Pancreas (tissue), 10 donors: Measurements from ENCODE around the gene PSRC1. TPM values are rescaled to one million over a fixed set of nuclear protein-coding genes. Genes with fewer than 3 reads are reported as not detected.

Experiments
- ATAC-seq, 4 donors: fragments of 200-7000 bp; cut with Tn5 transposase; one replicate each; pipeline versions ENCODE4 v1.8.0 to v1.9.1; 2020; ENCODE audit warnings: mild to moderate bottlenecking in 4 of 4, moderate library complexity in 4 of 4
- DNase-seq, 6 donors: peaks; one replicate each; pipeline ENCODE4 v3.0.0-alpha.2; 2020
- FAIRE-seq: peaks from 2 replicates; lab custom pipeline; 2012; peaks lifted over from hg19 to GRCh38; lab: Jason Lieb, UNC
- H3K27ac ChIP-seq, 4 donors: fragments of 200-600 bp; sonication (generic); 1 replicate in 3 of 4; 2 replicates in 1 of 4; pipeline versions ENCODE4 v1.5.0 to v1.8.0; 2020
- H3K27me3 ChIP-seq, 4 donors: fragments of 200-600 bp; one replicate each; pipeline ENCODE4 v1.8.0; 2021
- H3K36me3 ChIP-seq, 3 donors: fragments of 200-600 bp; sonication (generic) in 1 of 3; one replicate each; pipeline versions ENCODE4 v1.5.0 to v1.8.0; 2020 to 2021
- H3K4me1 ChIP-seq, 3 donors: fragments of 200-600 bp; one replicate each; pipeline ENCODE4 v1.8.0; 2021
- H3K4me3 ChIP-seq, 4 donors: fragments of 200-600 bp; sonication (generic) in 2 of 4; one replicate each; pipeline versions ENCODE4 v1.5.0 to v1.8.0; 2020 to 2021
- H3K9me3 ChIP-seq, 4 donors: fragments of 200-600 bp; one replicate each; pipeline ENCODE4 v1.8.0; 2021
- WGBS, 2 donors: extraction: QIAGEN DNeasy Blood & Tissue Kit; methylation state at CpG; one replicate each; pipeline ENCODE4 v1.1.7; 2013; 5-methylcytosine and 5-hydroxymethylcytosine counted together
- intact Hi-C, 3 donors: fragments of 100-400 bp; cut with DNase I; formaldehyde crosslinking; loops; one replicate each; pipeline versions ENCODE4 v1.11.1 to v1.14.2; 2022
- polyA plus RNA-seq, 2 donors: library from polyadenylated mRNA; stranded (reverse); fragments of 200-250 nt; gene quantifications; one replicate each; pipeline ENCODE4 v1.2.3, GENCODE V29; 2013
- total RNA-seq, 6 donors: library from RNA; stranded (reverse); fragmentation: NEBNext Ultra II Directional in 4 of 6; extraction: Animal tissue kit (Norgen Biotek cat#: 25700) in 4 of 6; gene quantifications; one replicate each; pipeline versions ENCODE4 v1.2.1 to v1.2.4, GENCODE V29; 2021 to 2023
- TF ChIP-seq, protein P1 (sequence below), 4 donors: fragments of 200-600 bp; sonication (generic) in 3 of 4; IDR thresholded peaks; one replicate each; pipeline versions ENCODE4 v1.5.0 to v1.8.0; 2021; ENCODE audit warnings: antibody characterized with exemption in 4 of 4
- donor health status: healthy with polysubstance abuse.
- donor health status: DM: no; HTN: no; CAD: no; lungs with moderate emphysema.
- donor health status: DM: no; HTN: no; CAD: no.
- donor health status: control.
- donor health status: control.
- donor health status: Bipolar disorder and iron deficiency.
- donor health status: DM: yes; HTN: yes; CAD: no.
- donor health status: DM: no; HTN: no; CAD: no.
- donor health status: DM: no; HTN: no; CAD: no.
- donor health status: DM: yes; HTN: yes; CAD: no.

The PSRC1 gene
- total and polyA plus RNA-seq, 8 donors = 0.08 to 5.4 (median 0.91) TPM

DNA sequence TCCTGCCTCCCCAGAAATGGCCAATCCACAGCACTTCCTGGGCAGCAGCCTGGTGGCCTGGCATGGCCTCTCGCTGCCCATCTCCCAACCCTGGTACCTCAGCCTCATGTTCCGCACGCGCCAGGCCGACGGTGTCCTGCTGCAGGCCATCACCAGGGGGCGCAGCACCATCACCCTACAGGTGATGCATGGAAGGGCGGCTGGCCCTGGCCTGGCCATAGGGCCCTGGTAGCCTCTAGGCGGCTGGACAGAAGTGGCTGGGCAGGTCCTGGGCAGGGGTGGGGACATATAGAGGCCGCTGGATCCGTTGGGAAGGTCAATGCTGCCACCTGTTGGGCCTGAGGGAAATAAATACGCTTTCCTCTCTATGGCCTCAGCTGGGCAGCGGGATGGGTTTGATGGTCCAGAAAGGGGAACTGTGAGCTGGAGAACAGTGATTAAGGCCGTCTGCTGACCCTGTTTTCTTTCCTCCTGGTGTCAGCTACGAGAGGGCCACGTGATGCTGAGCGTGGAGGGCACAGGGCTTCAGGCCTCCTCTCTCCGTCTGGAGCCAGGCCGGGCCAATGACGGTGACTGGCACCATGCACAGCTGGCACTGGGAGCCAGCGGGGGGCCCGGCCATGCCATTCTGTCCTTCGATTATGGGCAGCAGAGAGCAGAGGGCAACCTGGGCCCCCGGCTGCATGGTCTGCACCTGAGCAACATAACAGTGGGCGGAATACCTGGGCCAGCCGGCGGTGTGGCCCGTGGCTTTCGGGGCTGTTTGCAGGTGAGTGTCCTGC is 19.2 kb downstream of the PSRC1 start:
- no peaks in the 10 kb centered on the region for H3K4me1 ChIP-seq
- DNase-seq (peak; percentile 89 to 96 (median 94)), FAIRE-seq (no peak), ATAC-seq (peak; percentile 96 to 99 (median 97))
- no peaks in the 10 kb centered on the region for H3K27me3 ChIP-seq
- WGBS, 2 donors = 45 to 46% methylated on average over 29 of the region's 29 CpGs
- H3K9me3 ChIP-seq = no peaks in the 10 kb centered on the region
- TF ChIP-seq, protein P1, sequence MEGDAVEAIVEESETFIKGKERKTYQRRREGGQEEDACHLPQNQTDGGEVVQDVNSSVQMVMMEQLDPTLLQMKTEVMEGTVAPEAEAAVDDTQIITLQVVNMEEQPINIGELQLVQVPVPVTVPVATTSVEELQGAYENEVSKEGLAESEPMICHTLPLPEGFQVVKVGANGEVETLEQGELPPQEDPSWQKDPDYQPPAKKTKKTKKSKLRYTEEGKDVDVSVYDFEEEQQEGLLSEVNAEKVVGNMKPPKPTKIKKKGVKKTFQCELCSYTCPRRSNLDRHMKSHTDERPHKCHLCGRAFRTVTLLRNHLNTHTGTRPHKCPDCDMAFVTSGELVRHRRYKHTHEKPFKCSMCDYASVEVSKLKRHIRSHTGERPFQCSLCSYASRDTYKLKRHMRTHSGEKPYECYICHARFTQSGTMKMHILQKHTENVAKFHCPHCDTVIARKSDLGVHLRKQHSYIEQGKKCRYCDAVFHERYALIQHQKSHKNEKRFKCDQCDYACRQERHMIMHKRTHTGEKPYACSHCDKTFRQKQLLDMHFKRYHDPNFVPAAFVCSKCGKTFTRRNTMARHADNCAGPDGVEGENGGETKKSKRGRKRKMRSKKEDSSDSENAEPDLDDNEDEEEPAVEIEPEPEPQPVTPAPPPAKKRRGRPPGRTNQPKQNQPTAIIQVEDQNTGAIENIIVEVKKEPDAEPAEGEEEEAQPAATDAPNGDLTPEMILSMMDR (IDR thresholded peaks at IDR 0.05) = peak; percentile 94 to 99 (median 97)
- H3K36me3 ChIP-seq = no peaks in the 10 kb centered on the region
- intact Hi-C loops = loop anchor here in 1 of 3 donors (5.0 kb wide), 1 partner anchor 134 kb away; the partner anchor contains the start of gene SORT1
- no peak overlapping the region for H3K4me3 ChIP-seq
- H3K27ac ChIP-seq = no peak overlapping the region

DNA sequence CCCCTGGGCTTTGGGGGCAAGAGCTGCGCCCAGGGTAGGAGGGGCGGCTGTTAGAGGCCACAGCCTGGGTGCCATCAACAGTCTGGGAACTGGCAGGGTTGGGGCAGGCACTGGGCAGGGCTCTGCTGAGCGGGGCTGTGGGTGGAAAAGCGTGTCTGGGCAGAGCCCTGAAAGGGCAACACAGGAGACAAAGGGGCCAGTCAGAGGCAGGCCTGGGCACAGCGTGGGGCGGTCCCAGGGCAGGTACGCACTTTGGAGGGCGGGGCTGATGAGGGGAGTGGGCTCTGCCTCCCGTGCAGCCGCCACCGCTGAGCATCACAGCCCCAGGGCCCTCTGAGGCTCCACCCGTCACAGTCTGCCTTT is 19.7 kb downstream of the PSRC1 start:
- Histone ChIP-seq H3K9me3 (no peaks in the 10 kb centered on the region), H3K27me3 (no peaks in the 10 kb centered on the region), H3K4me1 (no peaks in the 10 kb centered on the region), H3K36me3 (no peaks in the 10 kb centered on the region), H3K27ac (no peak overlapping the region), H3K4me3 (no peak overlapping the region)
- intact Hi-C loops = loop anchor here in 1 of 3 donors (5.0 kb wide), 1 partner anchor 134 kb away; the partner anchor contains the start of gene SORT1
- FAIRE-seq (no peak), ATAC-seq (peak in 2 of 4 donors; percentile 5 to 18), DNase-seq (peak in 1 of 6 donors; percentile 83)
- TF ChIP-seq, protein P1 (IDR thresholded peaks at IDR 0.05) = no peak
- WGBS, 2 donors = 85 to 86% methylated on average over 12 of the region's 12 CpGs

DNA sequence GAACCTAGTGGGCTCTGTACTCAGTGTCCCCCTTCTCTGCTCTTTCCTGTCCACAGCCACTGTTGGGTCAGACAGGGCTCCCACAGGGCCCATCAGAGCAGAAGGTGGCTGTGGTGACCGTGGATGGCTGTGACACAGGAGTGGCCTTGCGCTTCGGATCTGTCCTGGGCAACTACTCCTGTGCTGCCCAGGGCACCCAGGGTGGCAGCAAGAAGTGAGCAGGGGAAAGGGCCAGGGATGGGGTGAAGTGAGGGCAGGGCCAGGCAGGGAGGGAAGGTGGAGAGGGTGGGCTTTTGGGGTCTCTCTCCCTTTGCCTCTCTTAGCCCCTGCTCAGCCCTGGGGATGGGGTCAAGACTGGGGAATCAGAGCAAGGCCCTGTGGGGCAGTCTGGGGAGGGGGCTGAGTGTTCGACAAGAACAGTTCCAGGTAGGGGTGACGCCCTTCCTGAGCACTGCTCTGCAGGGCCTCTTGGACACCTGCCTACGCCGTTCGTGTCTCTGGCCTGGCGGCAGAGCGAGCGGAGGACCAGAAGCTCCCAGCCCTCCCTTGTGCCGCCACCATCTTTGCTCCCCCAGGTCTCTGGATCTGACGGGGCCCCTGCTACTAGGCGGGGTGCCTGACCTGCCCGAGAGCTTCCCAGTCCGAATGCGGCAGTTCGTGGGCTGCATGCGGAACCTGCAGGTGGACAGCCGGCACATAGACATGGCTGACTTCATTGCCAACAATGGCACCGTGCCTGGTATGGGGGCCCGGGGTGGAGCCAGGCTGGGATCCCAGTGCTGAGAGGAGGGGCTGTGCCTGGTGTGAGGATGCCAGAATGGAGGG is 20.5 kb downstream of the PSRC1 start:
- DNase-seq (peak in 1 of 6 donors; percentile 72), FAIRE-seq (no peak), ATAC-seq (no peak)
- no peaks in the 10 kb centered on the region for H3K9me3 ChIP-seq
- no peaks in the 10 kb centered on the region for H3K27me3 ChIP-seq
- no peak overlapping the region for H3K27ac ChIP-seq
- no peaks in the 10 kb centered on the region for H3K36me3 ChIP-seq
- H3K4me3 ChIP-seq = no peak overlapping the region
- H3K4me1 ChIP-seq = no peaks in the 10 kb centered on the region
- TF ChIP-seq, protein P1 (IDR thresholded peaks at IDR 0.05) = no peak
- WGBS, 2 donors = 90 to 94% methylated on average over 22 of the region's 22 CpGs
- intact Hi-C loops = loop anchor here in 1 of 3 donors (5.0 kb wide), 1 partner anchor 135 kb away; the partner anchor contains the start of gene SORT1

DNA sequence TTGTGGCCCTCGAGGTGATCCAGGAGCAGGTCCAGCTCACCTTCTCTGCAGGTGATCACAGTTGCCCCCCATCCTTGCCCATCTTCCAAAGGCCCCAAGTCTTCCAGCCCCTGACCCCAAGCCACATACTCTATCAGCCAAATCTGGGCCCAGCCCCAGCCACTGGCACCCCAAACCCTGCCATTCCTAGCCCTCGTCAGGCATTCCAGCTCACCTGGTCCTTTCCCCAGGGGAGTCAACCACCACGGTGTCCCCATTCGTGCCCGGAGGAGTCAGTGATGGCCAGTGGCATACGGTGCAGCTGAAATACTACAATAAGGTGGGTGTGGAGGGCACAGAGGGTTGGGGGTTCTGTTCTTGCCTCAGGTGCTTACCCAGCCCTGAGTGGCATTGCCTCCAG is 21.4 kb downstream of the PSRC1 start:
- no peaks in the 10 kb centered on the region for H3K36me3 ChIP-seq
- H3K9me3 ChIP-seq = no peaks in the 10 kb centered on the region
- ATAC-seq (no peak), DNase-seq (peak in 1 of 6 donors; percentile 55), FAIRE-seq (no peak)
- no peak overlapping the region for H3K27ac ChIP-seq
- no peak overlapping the region for H3K4me3 ChIP-seq
- no peaks in the 10 kb centered on the region for H3K27me3 ChIP-seq
- WGBS, 2 donors = 75 to 86% methylated on average over 6 of the region's 6 CpGs
- intact Hi-C loops = loop anchor here in 1 of 3 donors (5.0 kb wide), 1 partner anchor 136 kb away; the partner anchor contains the start of gene SORT1
- no peaks in the 10 kb centered on the region for H3K4me1 ChIP-seq
- TF ChIP-seq, protein P1 (IDR thresholded peaks at IDR 0.05) = no peak
